Measurements from ENCODE around the gene SYNE4. TPM values are rescaled to one million over a fixed set of nuclear protein-coding genes. Genes with fewer than 3 reads are reported as not detected.

The SYNE4 gene
- polyA plus RNA-seq, 1 donor from 2014 or later, result 0.19 TPM

DNA sequence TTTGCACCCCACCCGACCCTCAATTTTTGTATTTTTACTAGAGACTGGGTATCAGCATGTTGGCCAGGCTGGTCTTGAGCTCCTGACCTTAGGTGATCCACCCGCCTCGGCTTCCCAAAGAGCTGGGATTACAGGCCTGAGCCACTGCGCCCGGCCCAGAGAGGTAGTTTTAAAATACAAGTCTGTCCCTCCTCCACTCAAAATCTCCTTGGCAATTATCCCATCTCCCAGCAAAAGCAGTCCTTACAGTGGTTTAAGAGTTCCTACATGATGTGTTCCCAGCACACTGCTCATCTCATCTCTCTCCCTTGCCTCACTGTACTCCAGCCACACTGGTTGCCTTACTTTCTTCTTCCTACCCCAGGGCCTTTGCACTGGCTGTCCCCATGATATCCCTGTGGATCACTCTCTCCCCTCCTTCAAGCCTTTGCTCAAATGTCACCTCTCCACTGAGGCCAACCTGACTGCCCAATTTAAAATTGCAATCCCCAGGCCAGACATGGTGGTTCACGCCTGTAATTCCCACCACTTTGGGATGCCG, 48.1 kb downstream of the SYNE4 start:
- H2AFZ ChIP-seq (ENCODE audit: low read depth, low read length), result no peak overlapping the region
- H3K4me3 ChIP-seq (ENCODE audit: low read length), result no peak overlapping the region
- H4K20me1 ChIP-seq (ENCODE audit: insufficient read depth), result no peaks in the 10 kb centered on the region
- no peaks in the 10 kb centered on the region for H3K79me2 ChIP-seq (replicated peaks; ENCODE audit: insufficient read depth, low read length)
- no peak overlapping the region for H3K4me2 ChIP-seq (ENCODE audit: low read length)
- no peak overlapping the region for H3K27ac ChIP-seq (ENCODE audit: low read length)
- TF ChIP-seq MXI1 (conservative IDR thresholded peaks at IDR 0.05; ENCODE audit: poor library complexity, severe bottlenecking) (no peak), TAF1 (IDR thresholded peaks at IDR 0.05; ENCODE audit: low read depth) (no peak), SMC3 (conservative IDR thresholded peaks at IDR 0.05; ENCODE audit: poor library complexity) (no peak), EP300 (conservative IDR thresholded peaks at IDR 0.05; ENCODE audit: poor library complexity, severe bottlenecking) (no peak), EZH2 (IDR thresholded peaks at IDR 0.05; ENCODE audit: borderline replicate concordance, insufficient read depth, low read length, poor library complexity, severe bottlenecking) (no peak), RAD21 (conservative IDR thresholded peaks at IDR 0.05) (no peak), POLR2AphosphoS5 (IDR thresholded peaks at IDR 0.05) (no peak)
- TF ChIP-seq, protein P1, sequence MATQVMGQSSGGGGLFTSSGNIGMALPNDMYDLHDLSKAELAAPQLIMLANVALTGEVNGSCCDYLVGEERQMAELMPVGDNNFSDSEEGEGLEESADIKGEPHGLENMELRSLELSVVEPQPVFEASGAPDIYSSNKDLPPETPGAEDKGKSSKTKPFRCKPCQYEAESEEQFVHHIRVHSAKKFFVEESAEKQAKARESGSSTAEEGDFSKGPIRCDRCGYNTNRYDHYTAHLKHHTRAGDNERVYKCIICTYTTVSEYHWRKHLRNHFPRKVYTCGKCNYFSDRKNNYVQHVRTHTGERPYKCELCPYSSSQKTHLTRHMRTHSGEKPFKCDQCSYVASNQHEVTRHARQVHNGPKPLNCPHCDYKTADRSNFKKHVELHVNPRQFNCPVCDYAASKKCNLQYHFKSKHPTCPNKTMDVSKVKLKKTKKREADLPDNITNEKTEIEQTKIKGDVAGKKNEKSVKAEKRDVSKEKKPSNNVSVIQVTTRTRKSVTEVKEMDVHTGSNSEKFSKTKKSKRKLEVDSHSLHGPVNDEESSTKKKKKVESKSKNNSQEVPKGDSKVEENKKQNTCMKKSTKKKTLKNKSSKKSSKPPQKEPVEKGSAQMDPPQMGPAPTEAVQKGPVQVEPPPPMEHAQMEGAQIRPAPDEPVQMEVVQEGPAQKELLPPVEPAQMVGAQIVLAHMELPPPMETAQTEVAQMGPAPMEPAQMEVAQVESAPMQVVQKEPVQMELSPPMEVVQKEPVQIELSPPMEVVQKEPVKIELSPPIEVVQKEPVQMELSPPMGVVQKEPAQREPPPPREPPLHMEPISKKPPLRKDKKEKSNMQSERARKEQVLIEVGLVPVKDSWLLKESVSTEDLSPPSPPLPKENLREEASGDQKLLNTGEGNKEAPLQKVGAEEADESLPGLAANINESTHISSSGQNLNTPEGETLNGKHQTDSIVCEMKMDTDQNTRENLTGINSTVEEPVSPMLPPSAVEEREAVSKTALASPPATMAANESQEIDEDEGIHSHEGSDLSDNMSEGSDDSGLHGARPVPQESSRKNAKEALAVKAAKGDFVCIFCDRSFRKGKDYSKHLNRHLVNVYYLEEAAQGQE (IDR thresholded peaks at IDR 0.05; ENCODE audit: borderline replicate concordance), result no peak
- TF ChIP-seq, protein P2, sequence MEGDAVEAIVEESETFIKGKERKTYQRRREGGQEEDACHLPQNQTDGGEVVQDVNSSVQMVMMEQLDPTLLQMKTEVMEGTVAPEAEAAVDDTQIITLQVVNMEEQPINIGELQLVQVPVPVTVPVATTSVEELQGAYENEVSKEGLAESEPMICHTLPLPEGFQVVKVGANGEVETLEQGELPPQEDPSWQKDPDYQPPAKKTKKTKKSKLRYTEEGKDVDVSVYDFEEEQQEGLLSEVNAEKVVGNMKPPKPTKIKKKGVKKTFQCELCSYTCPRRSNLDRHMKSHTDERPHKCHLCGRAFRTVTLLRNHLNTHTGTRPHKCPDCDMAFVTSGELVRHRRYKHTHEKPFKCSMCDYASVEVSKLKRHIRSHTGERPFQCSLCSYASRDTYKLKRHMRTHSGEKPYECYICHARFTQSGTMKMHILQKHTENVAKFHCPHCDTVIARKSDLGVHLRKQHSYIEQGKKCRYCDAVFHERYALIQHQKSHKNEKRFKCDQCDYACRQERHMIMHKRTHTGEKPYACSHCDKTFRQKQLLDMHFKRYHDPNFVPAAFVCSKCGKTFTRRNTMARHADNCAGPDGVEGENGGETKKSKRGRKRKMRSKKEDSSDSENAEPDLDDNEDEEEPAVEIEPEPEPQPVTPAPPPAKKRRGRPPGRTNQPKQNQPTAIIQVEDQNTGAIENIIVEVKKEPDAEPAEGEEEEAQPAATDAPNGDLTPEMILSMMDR (IDR thresholded peaks at IDR 0.05; ENCODE audit: poor library complexity, severe bottlenecking), result no peak
- no peaks in the 10 kb centered on the region for H3K9me3 ChIP-seq (ENCODE audit: low read length)
- peaks cover 32% of the 10 kb centered on the region for H3K27me3 ChIP-seq (ENCODE audit: insufficient read depth, low read depth, low read length)
- no peaks in the 10 kb centered on the region for H3K36me3 ChIP-seq (ENCODE audit: insufficient read depth, low read length)
- no peaks in the 10 kb centered on the region for H3K9me2 ChIP-seq (ENCODE audit: insufficient read depth, low read length)
- H3F3A ChIP-seq (ENCODE audit: insufficient read depth, low read length, poor library complexity, severe bottlenecking), result no peaks in the 10 kb centered on the region
- H3K9ac ChIP-seq (ENCODE audit: low read length), result no peak overlapping the region

DNA sequence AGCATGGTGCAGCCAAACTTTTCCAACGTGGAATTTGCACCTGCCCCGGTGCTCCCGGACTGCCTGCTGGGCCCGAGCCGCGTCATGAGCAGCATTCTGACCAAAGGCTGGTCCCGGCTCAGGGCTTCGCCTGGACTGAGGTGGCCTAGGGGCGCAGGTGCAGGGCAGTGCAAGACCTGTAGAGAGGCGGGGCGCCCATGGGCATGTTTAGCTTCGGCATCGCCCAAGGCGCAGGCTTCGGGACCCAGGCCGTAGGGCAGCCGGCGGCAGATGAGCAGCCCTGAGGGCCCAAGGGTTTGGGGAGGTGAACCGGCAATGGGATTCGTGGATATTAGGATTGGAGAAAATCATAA, 48.7 kb downstream of the SYNE4 start:
- no peak overlapping the region for H3K9ac ChIP-seq (ENCODE audit: low read length)
- no peaks in the 10 kb centered on the region for H4K20me1 ChIP-seq (ENCODE audit: insufficient read depth)
- peaks cover 32% of the 10 kb centered on the region for H3K27me3 ChIP-seq (ENCODE audit: insufficient read depth, low read depth, low read length)
- no peaks in the 10 kb centered on the region for H3K79me2 ChIP-seq (replicated peaks; ENCODE audit: insufficient read depth, low read length)
- no peak overlapping the region for H3K4me3 ChIP-seq (ENCODE audit: low read length)
- H3K4me2 ChIP-seq (ENCODE audit: low read length), result no peak overlapping the region
- H2AFZ ChIP-seq (ENCODE audit: low read depth, low read length), result no peak overlapping the region
- no peak overlapping the region for H3K27ac ChIP-seq (ENCODE audit: low read length)
- TF ChIP-seq TAF1 (IDR thresholded peaks at IDR 0.05; ENCODE audit: low read depth), result no peak
- TF ChIP-seq, protein P2 (IDR thresholded peaks at IDR 0.05; ENCODE audit: poor library complexity, severe bottlenecking), result no peak
- no peak for TF ChIP-seq SMC3 (conservative IDR thresholded peaks at IDR 0.05; ENCODE audit: poor library complexity)
- no peak for TF ChIP-seq RAD21 (conservative IDR thresholded peaks at IDR 0.05)
- no peak for TF ChIP-seq EP300 (conservative IDR thresholded peaks at IDR 0.05; ENCODE audit: poor library complexity, severe bottlenecking)
- TF ChIP-seq, protein P1 (IDR thresholded peaks at IDR 0.05; ENCODE audit: borderline replicate concordance), result no peak
- TF ChIP-seq EZH2 (IDR thresholded peaks at IDR 0.05; ENCODE audit: borderline replicate concordance, insufficient read depth, low read length, poor library complexity, severe bottlenecking), result no peak
- no peak for TF ChIP-seq MXI1 (conservative IDR thresholded peaks at IDR 0.05; ENCODE audit: poor library complexity, severe bottlenecking)
- no peak for TF ChIP-seq POLR2AphosphoS5 (IDR thresholded peaks at IDR 0.05)
- H3F3A ChIP-seq (ENCODE audit: insufficient read depth, low read length, poor library complexity, severe bottlenecking), result no peaks in the 10 kb centered on the region
- H3K9me2 ChIP-seq (ENCODE audit: insufficient read depth, low read length), result no peaks in the 10 kb centered on the region
- no peaks in the 10 kb centered on the region for H3K9me3 ChIP-seq (ENCODE audit: low read length)
- H3K36me3 ChIP-seq (ENCODE audit: insufficient read depth, low read length), result no peaks in the 10 kb centered on the region

Measured in neural cell (in vitro differentiated cells).